ENCODE data around the gene GPC3. TPM values are rescaled to one million over a fixed set of nuclear protein-coding genes. Genes with fewer than 3 reads are reported as not detected.
A peak's percentile ranks its signal among the peaks of the same experiment; 100 is the strongest.

The GPC3 gene
- total RNA-seq, 1 donor from 2014 or later = not detected

DNA sequence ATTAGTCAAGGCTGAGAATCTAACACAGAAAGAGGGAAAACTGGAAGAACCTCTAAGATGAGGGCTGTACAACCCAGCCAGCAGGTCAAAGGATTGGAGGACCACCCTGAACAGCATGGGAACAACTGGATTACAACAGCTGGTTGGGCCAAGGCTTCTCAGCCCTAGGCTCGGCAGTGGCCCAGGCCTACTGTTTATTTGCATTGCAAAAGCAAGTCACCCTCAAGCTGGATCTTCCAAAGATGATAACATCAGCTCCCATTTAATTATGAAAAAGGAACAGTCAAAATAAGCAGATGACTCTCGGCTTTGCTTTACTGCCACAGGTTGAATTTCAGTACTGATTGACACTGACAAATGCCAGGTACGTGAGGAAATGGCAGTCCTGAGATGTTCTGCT, 61.8 kb downstream of the GPC3 start:
- peaks cover 9% of the 10 kb centered on the region for H3K4me1 Mint-ChIP-seq
- TF ChIP-seq, protein P1, sequence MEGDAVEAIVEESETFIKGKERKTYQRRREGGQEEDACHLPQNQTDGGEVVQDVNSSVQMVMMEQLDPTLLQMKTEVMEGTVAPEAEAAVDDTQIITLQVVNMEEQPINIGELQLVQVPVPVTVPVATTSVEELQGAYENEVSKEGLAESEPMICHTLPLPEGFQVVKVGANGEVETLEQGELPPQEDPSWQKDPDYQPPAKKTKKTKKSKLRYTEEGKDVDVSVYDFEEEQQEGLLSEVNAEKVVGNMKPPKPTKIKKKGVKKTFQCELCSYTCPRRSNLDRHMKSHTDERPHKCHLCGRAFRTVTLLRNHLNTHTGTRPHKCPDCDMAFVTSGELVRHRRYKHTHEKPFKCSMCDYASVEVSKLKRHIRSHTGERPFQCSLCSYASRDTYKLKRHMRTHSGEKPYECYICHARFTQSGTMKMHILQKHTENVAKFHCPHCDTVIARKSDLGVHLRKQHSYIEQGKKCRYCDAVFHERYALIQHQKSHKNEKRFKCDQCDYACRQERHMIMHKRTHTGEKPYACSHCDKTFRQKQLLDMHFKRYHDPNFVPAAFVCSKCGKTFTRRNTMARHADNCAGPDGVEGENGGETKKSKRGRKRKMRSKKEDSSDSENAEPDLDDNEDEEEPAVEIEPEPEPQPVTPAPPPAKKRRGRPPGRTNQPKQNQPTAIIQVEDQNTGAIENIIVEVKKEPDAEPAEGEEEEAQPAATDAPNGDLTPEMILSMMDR (IDR thresholded peaks at IDR 0.05) = no peak
- ATAC-seq (ENCODE audit: low read depth) (no peak), DNase-seq (no peak)
- no peak overlapping the region for H3K4me3 Mint-ChIP-seq
- no peaks in the 10 kb centered on the region for H3K9me3 Mint-ChIP-seq
- no peaks in the 10 kb centered on the region for H3K27me3 Mint-ChIP-seq
- intact Hi-C loops (cut with micrococcal nuclease) = loop anchor here (5.0 kb wide), 1 partner anchor 946 kb away; no protein-coding TSS in a partner anchor
- H3K36me3 Mint-ChIP-seq (ENCODE audit: low read depth) = no peaks in the 10 kb centered on the region
- POLR2A ChIA-PET = no interaction called here
- no peak overlapping the region for H3K27ac Mint-ChIP-seq
- CTCF ChIA-PET = interaction anchor here (2.2 kb wide), 1 partner anchor 131 kb away, joined by 14 read pairs; no protein-coding TSS in a partner anchor

DNA sequence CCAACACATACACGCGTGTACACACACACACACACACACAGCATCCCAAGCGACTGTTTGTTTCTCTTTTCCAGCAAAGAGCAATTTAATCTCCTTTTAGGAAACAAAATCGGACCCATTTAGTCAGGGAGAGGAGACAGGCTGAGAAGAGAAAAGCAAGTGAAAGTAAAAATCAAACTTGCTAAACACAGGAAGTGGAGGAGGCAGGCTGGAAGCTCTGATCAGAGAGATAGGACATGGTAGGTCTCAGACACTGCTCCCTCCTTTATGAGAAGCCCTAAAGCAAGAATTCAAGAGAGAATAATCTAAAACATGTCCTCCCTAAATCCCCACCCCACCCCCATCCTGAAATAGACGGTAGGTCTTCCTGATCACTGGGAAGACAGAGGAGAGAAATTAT, 62.3 kb downstream of the GPC3 start:
- no peak for ATAC-seq (ENCODE audit: low read depth)
- Mint-ChIP-seq H3K4me1 (peaks cover 9% of the 10 kb centered on the region), H3K36me3 (ENCODE audit: low read depth) (no peaks in the 10 kb centered on the region), H3K27me3 (no peaks in the 10 kb centered on the region), H3K9me3 (no peaks in the 10 kb centered on the region), H3K4me3 (peak overlapping the region; percentile 29), H3K27ac (no peak overlapping the region)
- no peak for DNase-seq
- TF ChIP-seq, protein P1 (IDR thresholded peaks at IDR 0.05) = no peak
- ChIA-PET CTCF (interaction anchor here (2.2 kb wide), 1 partner anchor 131 kb away, joined by 14 read pairs; no protein-coding TSS in a partner anchor), POLR2A (no interaction called here)
- intact Hi-C loops (cut with micrococcal nuclease) = loop anchor here (5.0 kb wide), 1 partner anchor 946 kb away; no protein-coding TSS in a partner anchor

DNA sequence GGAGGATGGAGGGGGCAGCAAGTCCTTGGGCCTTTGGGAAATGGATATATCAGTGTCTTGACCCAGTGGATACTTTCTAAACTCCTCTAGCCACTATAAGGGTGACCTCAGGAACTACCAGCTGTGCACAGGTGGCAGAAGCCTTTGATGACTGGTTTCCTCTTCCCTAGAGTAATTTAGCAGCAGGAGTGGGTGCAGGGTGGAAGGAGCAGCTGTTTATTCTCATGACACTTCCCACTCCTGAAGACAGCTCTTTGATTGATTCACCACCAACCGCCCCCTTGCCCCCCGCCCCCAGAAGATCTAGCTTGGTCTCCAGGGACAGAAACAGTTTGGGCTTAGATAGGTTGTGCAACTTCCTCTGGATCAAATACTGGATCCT, 63.0 kb downstream of the GPC3 start:
- TF ChIP-seq, protein P1 (IDR thresholded peaks at IDR 0.05) = no peak
- POLR2A ChIA-PET = no interaction called here
- H3K27ac Mint-ChIP-seq = no peak overlapping the region
- H3K27me3 Mint-ChIP-seq = no peaks in the 10 kb centered on the region
- no peaks in the 10 kb centered on the region for H3K36me3 Mint-ChIP-seq (ENCODE audit: low read depth)
- H3K4me1 Mint-ChIP-seq = peaks cover 9% of the 10 kb centered on the region
- DNase-seq (no peak), ATAC-seq (ENCODE audit: low read depth) (no peak)
- CTCF ChIA-PET = interaction anchor here (1.3 to 2.2 kb wide), 2 partner anchors 130 to 177 kb away, joined by 4 to 14 read pairs; no protein-coding TSS in a partner anchor
- no peaks in the 10 kb centered on the region for H3K9me3 Mint-ChIP-seq
- intact Hi-C loops (cut with micrococcal nuclease) = loop anchor here (5.0 kb wide), 1 partner anchor 945 kb away; no protein-coding TSS in a partner anchor
- no peak overlapping the region for H3K4me3 Mint-ChIP-seq

DNA sequence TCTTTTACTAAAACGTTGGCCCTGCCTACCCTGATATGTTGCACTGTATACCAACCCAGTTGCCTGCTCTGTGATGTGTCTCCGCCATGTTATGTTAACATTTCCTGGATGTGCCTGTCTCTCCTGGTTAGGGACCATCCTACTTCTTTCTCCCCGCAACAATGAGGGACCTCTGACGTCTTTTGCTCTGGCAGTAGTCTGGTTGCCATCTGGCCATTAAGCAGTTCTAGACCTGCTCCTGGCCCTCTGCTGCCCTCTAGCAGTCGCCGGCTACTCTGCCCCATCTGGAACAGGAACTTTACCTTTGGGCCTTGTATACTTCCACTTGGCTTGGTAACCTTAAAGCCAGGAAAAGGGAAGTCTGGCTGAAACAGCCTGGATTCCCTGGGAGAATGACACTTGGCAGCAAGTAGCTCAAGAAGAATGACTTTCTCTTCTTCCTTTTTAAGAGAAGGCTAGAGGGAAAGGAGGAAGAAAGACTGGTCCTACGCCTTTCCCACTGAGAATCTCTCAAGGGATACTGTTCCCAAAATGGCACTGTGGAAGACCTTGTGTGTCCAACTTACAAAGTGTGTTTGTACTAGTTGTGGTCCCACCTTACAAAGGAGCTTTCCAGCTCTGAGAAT, 63.5 kb downstream of the GPC3 start:
- TF ChIP-seq, protein P1 (IDR thresholded peaks at IDR 0.05) = no peak
- Mint-ChIP-seq H3K36me3 (ENCODE audit: low read depth) (no peaks in the 10 kb centered on the region), H3K4me3 (no peak overlapping the region), H3K27ac (no peak overlapping the region), H3K27me3 (no peaks in the 10 kb centered on the region), H3K9me3 (no peaks in the 10 kb centered on the region), H3K4me1 (peaks cover 9% of the 10 kb centered on the region)
- ATAC-seq (ENCODE audit: low read depth) (no peak), DNase-seq (peak; percentile 15)
- ChIA-PET POLR2A (no interaction called here), CTCF (interaction anchor here (1.3 to 2.2 kb wide), 2 partner anchors 130 to 176 kb away, joined by 4 to 14 read pairs; no protein-coding TSS in a partner anchor)
- intact Hi-C loops (cut with micrococcal nuclease) = loop anchor here (1.0 to 5.0 kb wide), 2 partner anchors 130 to 945 kb away; no protein-coding TSS in a partner anchor

DNA sequence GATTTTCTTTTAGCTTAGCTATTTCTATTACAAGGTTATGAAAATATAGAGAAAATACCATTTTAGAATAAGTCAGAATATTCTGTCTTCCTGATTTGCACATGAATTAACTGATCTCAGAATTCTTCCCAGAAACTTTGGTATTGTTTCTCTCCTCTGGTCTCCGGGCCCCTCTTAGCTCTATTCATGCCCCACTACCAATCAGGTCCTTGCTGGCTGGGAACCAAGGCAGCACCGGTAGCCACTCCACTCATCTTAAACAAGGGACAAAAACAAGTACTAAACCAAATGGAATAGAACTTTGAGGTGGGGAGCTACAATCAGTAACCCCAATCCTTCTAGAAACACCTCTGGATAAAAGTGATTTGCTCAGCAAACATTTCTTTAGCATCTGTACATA, 64.3 kb downstream of the GPC3 start:
- no peak for DNase-seq
- POLR2A ChIA-PET = no interaction called here
- intact Hi-C loops (cut with micrococcal nuclease) = loop anchor here (1.0 to 5.0 kb wide), 2 partner anchors 129 to 944 kb away; no protein-coding TSS in a partner anchor
- Mint-ChIP-seq H3K4me3 (no peak overlapping the region), H3K27me3 (no peaks in the 10 kb centered on the region), H3K4me1 (peaks cover 9% of the 10 kb centered on the region), H3K9me3 (no peaks in the 10 kb centered on the region), H3K27ac (no peak overlapping the region), H3K36me3 (ENCODE audit: low read depth) (no peaks in the 10 kb centered on the region)
- CTCF ChIA-PET = interaction anchor here (0.9 to 1.3 kb wide), 2 partner anchors 129 to 175 kb away, joined by 4 to 5 read pairs; no protein-coding TSS in a partner anchor
- TF ChIP-seq, protein P1 (IDR thresholded peaks at IDR 0.05) = no peak
- no peak for ATAC-seq (ENCODE audit: low read depth)

All from activated B cell treated with CpG ODN at 0.5 μM for 24 hours (primary cell).